Adrenal gland (tissue), 12 donors: ENCODE data around the gene ACTN1. TPM values are rescaled to one million over a fixed set of nuclear protein-coding genes. Genes with fewer than 3 reads are reported as not detected.

Experiments
- DNase-seq, 7 donors: peaks; one replicate each; pipeline ENCODE4 v3.0.0-alpha.2; 2019 to 2020
- H3K27ac ChIP-seq, 5 donors: fragments of 200-600 bp; sonication (generic) in 4 of 5; 1 replicate in 3 of 5; 2 replicates in 2 of 5; pipeline versions ENCODE4 v1.5.1 to v1.8.0; 2016 to 2020; ENCODE audit warnings: mild to moderate bottlenecking in 1 of 5
- H3K27me3 ChIP-seq: fragments of 200-600 bp; 2 replicates; pipeline ENCODE4 v1.8.0; 2021
- H3K36me3 ChIP-seq, 2 donors: fragments of 200-600 bp; replicated peaks in 1 of 2; 1 replicate in 1 of 2; 2 replicates in 1 of 2; pipeline versions ENCODE4 v1.5.1 to v1.8.0; 2018 to 2022
- H3K4me1 ChIP-seq, 2 donors: fragments of 200-600 bp; replicated peaks in 1 of 2; 1 replicate in 1 of 2; 2 replicates in 1 of 2; pipeline versions ENCODE4 v1.5.1 to v1.8.0; 2018 to 2021
- H3K4me3 ChIP-seq, 4 donors: fragments of 200-600 bp; sonication (generic) in 3 of 4; one replicate each; pipeline ENCODE4 v1.5.1; 2016 to 2018
- H3K9me3 ChIP-seq, 3 donors: fragments of 200-600 bp; sonication (generic) in 1 of 3; replicated peaks in 1 of 3; 1 replicate in 2 of 3; 2 replicates in 1 of 3; pipeline versions ENCODE4 v1.5.1 to v1.8.0; 2016 to 2021
- CTCF ChIP-seq, 6 experiments: fragments of 450-650 bp in 4 of 6; fragments of 200-600 bp in 2 of 6; sonication (generic) in 1 of 6; IDR thresholded peaks; 1 replicate in 5 of 6; 2 replicates in 1 of 6; pipeline versions ENCODE4 v1.5.1 to v1.8.0; 2016 to 2021; ENCODE audit warnings: antibody characterized with exemption in 6 of 6, mild to moderate bottlenecking in 2 of 6, moderate library complexity in 1 of 6
- POLR2A ChIP-seq, 2 donors: fragments of 450-650 bp; IDR thresholded peaks; one replicate each; pipeline ENCODE4 v1.6.1; 2017; ENCODE audit warnings: antibody characterized with exemption in 2 of 2, mild to moderate bottlenecking in 2 of 2, moderate library complexity in 1 of 2
- WGBS, 4 donors: extraction: QIAGEN DNeasy Blood & Tissue Kit in 2 of 4; methylation state at CpG; one replicate each; pipeline versions ENCODE4 v1.1.5 to v1.1.7; 2013 to 2017; 5-methylcytosine and 5-hydroxymethylcytosine counted together
- intact Hi-C, 2 donors: fragments of 100-400 bp; cut with DNase I; formaldehyde crosslinking; loops; one replicate each; pipeline versions ENCODE4 v1.14.1 to v1.15.0; 2022 to 2023
- polyA plus RNA-seq, 3 donors: library from polyadenylated mRNA; stranded (reverse); fragments of 200-250 nt in 2 of 3; fragments of 350-450 nt in 1 of 3; fragmentation: Illumina TruSeq in 1 of 3; extraction: RNeasy Lipid Tissue Mini Kit (QIAGEN cat#74804) in 1 of 3; gene quantifications; one replicate each; pipeline ENCODE4 v1.2.3, GENCODE V29; 2013 to 2014
- total RNA-seq, 9 donors: library from RNA; depleted of rRNA in 4 of 9; stranded (reverse); fragments of >200 nt in 4 of 9; fragments of 120-200 nt in 1 of 9; fragmentation: NEBNext Ultra II Directional in 1 of 9; extraction: Animal tissue kit (Norgen Biotek cat#: 25700) in 1 of 9; gene quantifications; one replicate each; pipeline versions ENCODE4 v1.1.0 to v1.2.4, GENCODE V29; 2013 to 2023
- donor health status: healthy with polysubstance abuse.
- donor health status: Bipolar disorder and iron deficiency.
- donor health status: DM: yes; HTN: yes; CAD: no.
- donor health status: DM: no; HTN: no; CAD: no.
- donor health status: DM: no; HTN: no; CAD: no.
- donor health status: DM: yes; HTN: yes; CAD: no.

The ACTN1 gene
- total and polyA plus RNA-seq, 12 donors = 11.6 to 180 (median 74.3) TPM

- Histone ChIP-seq H3K27ac (no peak overlapping the region), H3K9me3 (no peaks in the 10 kb centered on the region), H3K4me1 (no peaks in the 10 kb centered on the region), H3K4me3 (no peak overlapping the region), H3K27me3 (no peaks in the 10 kb centered on the region), H3K36me3 (peaks cover 0 to 85% of the 10 kb centered on the region in 2 donors)
- DNase-seq = peak in 6 of 7 donors; percentile 39 to 82 (median 50)
- WGBS, 4 donors = 83 to 90% (median 90%) methylated on average over 7 to 10 of the region's 10 CpGs
- TF ChIP-seq POLR2A (IDR thresholded peaks at IDR 0.05) = no peak
- TF ChIP-seq CTCF (IDR thresholded peaks at IDR 0.05) = no peak
- intact Hi-C loops = no loop called here
Measured at GRCh38 chr14:68884031-68885030, 94.8 kb downstream of the ACTN1 start.

DNA sequence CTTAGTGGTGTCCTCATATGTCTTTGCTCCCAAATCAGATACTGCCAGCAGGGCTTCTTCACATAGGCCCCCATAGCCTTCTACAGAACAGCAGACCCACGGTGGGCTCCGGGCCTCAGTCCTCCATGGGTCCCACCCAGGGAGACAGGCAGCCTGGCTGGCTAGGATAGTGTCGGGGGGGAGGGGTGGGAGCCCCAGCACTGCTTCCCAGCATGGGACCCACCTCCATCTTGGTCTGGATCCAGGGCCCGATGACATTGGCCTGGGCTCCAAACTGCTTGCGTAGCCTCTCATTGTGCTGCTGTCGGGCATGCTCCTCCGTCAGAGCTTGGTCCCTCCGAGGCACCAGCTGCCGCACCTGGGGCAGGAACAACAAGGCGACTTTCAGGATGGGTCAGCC lies 96.9 kb downstream of the ACTN1 start:
- intact Hi-C loops = no loop called here
- Histone ChIP-seq H3K27me3 (no peaks in the 10 kb centered on the region), H3K9me3 (no peaks in the 10 kb centered on the region), H3K4me1 (no peaks in the 10 kb centered on the region), H3K36me3 (peaks cover 0 to 91% of the 10 kb centered on the region in 2 donors), H3K27ac (no peak overlapping the region), H3K4me3 (no peak overlapping the region)
- peak in 1 of 7 donors; percentile 5 for DNase-seq
- WGBS, 4 donors = 96 to 98% (median 98%) methylated on average over 7 to 10 of the region's 10 CpGs; no CpG with 5 or more reads in 1 of the 4 donors
- no peak for TF ChIP-seq CTCF (IDR thresholded peaks at IDR 0.05)
- no peak for TF ChIP-seq POLR2A (IDR thresholded peaks at IDR 0.05)

- TF ChIP-seq CTCF (IDR thresholded peaks at IDR 0.05) (no peak), POLR2A (IDR thresholded peaks at IDR 0.05) (no peak)
- Histone ChIP-seq H3K27me3 (no peaks in the 10 kb centered on the region), H3K36me3 (peaks cover 0 to 97% of the 10 kb centered on the region in 2 donors), H3K4me1 (no peaks in the 10 kb centered on the region), H3K9me3 (no peaks in the 10 kb centered on the region), H3K4me3 (no peak overlapping the region), H3K27ac (no peak overlapping the region)
- DNase-seq = peak in 1 of 7 donors; percentile 15
- WGBS, 4 donors = 92 to 100% (median 94%) methylated on average over 2 of the region's 2 CpGs
- intact Hi-C loops = no loop called here
Measured at GRCh38 chr14:68881396-68881795, 97.7 kb downstream of the ACTN1 start.

- Histone ChIP-seq H3K9me3 (no peaks in the 10 kb centered on the region), H3K4me3 (no peak overlapping the region), H3K36me3 (peaks cover 0 to 92% of the 10 kb centered on the region in 2 donors), H3K4me1 (no peaks in the 10 kb centered on the region), H3K27ac (no peak overlapping the region), H3K27me3 (no peaks in the 10 kb centered on the region)
- intact Hi-C loops = no loop called here
- WGBS, 4 donors = 89 to 94% (median 91%) methylated on average over 7 to 9 of the region's 9 CpGs
- TF ChIP-seq POLR2A (IDR thresholded peaks at IDR 0.05) (no peak), CTCF (IDR thresholded peaks at IDR 0.05) (no peak)
- no peak for DNase-seq
Measured at GRCh38 chr14:68880581-68881105, 98.5 kb downstream of the ACTN1 start.
